Measurements from ENCODE around the gene ADORA2A. TPM values are rescaled to one million over a fixed set of nuclear protein-coding genes. Genes with fewer than 3 reads are reported as not detected.

ADORA2A gene
- total and polyA plus RNA-seq, 2 of the 13 experiments (the other 11 are each of a cell fraction or from before 2014, with no cell fraction given): 3.3 to 5.0 TPM

DNA sequence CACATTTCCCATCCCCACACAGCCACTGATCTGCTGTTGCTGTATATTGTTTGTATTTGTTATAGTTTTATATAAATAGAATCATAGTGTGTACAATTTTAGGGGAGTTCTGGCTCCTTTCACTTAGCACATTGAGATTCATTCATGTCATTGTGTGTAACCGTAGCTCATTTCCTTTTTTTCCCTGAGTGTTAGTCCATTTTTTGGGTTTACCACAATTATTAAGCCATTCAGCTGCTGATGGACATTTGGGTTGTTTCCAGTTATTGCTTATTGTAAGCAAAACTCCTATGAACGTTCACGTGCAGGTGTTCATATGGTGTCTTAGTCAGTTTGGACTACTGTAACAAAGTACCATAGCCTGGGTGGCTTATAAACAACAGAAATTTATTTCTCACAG is 33.6 kb upstream of the ADORA2A start:
- Histone ChIP-seq H3K27ac (ENCODE audit: extremely low read length, insufficient read depth, low read length) (no peak overlapping the region), H3K79me2 (ENCODE audit: insufficient read depth, low read length) (no peaks in the 10 kb centered on the region), H3K36me3 (replicated peaks in 1 of 2; ENCODE audit: control insufficient read depth in 1 of 2, insufficient read depth in 2 of 2, low read length in 2 of 2) (peaks cover 11 to 34% of the 10 kb centered on the region in 2 experiments), H3K4me3 (replicated peaks in 1 of 3; ENCODE audit: insufficient read depth in 1 of 3, low read depth in 2 of 3, low read length in 3 of 3) (no peak overlapping the region), H3K4me2 (ENCODE audit: low read depth, low read length) (no peak overlapping the region), H2AFZ (ENCODE audit: low read length) (no peak overlapping the region), H3K4me1 (ENCODE audit: insufficient read depth, low read length) (peaks cover 6% of the 10 kb centered on the region; the same call in 1 of the 2 replicates), H3K9ac (ENCODE audit: insufficient read depth, low read depth, low read length) (no peak overlapping the region), H4K20me1 (ENCODE audit: insufficient read depth, low read length) (no peaks in the 10 kb centered on the region), H3K27me3 (ENCODE audit: control insufficient read depth in 1 of 2, insufficient read depth in 2 of 2, low read length in 2 of 2) (no peaks in the 10 kb centered on the region), H3K9me3 (ENCODE audit: low read length) (no peaks in the 10 kb centered on the region)
- ATAC-seq (no peak), FAIRE-seq (no peak), DNase-seq (ENCODE audit: low spot score) (no peak)
- 98% methylated on average over 3 of the region's 3 CpGs for WGBS (ENCODE audit: low lambda C conversion rate)
- intact Hi-C loops (cut with micrococcal nuclease; ENCODE audit: unreplicated experiment) (no loop called here), in situ Hi-C loops (cut with HindIII; ENCODE audit: extremely low pct_ligation_motif_present, low pct_unique_long_range_greater_than_20kb) (no loop called here)
- no TSS peak for BruUV-seq (replicated peaks)
- ChIA-PET POLR2A (no interaction called here), CTCF (ENCODE audit: low intra/inter-chr PET ratio, low total read pairs) (no interaction called here)
- no peak for TF ChIP-seq MYNN (CRISPR knock-in tag; IDR thresholded peaks at IDR 0.05; ENCODE audit: low read depth)
- no peak for TF ChIP-seq PHF21A (CRISPR knock-in tag; IDR thresholded peaks at IDR 0.05)
- TF ChIP-seq, protein P1, sequence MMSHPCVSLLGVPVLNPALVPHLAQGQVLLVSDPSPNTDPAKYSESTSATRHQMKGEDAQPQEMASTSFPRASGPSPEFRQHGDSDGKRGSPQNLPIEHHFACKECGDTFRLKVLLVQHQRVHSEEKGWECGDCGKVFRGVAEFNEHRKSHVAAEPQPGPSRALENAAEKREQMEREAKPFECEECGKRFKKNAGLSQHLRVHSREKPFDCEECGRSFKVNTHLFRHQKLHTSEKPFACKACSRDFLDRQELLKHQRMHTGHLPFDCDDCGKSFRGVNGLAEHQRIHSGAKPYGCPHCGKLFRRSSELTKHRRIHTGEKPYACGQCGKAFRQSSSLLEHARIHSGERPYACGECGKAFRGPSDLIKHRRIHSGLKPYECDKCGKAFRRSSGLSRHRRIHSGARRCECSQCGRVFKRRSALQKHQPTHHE (CRISPR knock-in tag; IDR thresholded peaks at IDR 0.05; ENCODE audit: borderline replicate concordance): no peak
- no peak for TF ChIP-seq KLF11 (CRISPR knock-in tag; IDR thresholded peaks at IDR 0.05)
- TF ChIP-seq, protein P2, sequence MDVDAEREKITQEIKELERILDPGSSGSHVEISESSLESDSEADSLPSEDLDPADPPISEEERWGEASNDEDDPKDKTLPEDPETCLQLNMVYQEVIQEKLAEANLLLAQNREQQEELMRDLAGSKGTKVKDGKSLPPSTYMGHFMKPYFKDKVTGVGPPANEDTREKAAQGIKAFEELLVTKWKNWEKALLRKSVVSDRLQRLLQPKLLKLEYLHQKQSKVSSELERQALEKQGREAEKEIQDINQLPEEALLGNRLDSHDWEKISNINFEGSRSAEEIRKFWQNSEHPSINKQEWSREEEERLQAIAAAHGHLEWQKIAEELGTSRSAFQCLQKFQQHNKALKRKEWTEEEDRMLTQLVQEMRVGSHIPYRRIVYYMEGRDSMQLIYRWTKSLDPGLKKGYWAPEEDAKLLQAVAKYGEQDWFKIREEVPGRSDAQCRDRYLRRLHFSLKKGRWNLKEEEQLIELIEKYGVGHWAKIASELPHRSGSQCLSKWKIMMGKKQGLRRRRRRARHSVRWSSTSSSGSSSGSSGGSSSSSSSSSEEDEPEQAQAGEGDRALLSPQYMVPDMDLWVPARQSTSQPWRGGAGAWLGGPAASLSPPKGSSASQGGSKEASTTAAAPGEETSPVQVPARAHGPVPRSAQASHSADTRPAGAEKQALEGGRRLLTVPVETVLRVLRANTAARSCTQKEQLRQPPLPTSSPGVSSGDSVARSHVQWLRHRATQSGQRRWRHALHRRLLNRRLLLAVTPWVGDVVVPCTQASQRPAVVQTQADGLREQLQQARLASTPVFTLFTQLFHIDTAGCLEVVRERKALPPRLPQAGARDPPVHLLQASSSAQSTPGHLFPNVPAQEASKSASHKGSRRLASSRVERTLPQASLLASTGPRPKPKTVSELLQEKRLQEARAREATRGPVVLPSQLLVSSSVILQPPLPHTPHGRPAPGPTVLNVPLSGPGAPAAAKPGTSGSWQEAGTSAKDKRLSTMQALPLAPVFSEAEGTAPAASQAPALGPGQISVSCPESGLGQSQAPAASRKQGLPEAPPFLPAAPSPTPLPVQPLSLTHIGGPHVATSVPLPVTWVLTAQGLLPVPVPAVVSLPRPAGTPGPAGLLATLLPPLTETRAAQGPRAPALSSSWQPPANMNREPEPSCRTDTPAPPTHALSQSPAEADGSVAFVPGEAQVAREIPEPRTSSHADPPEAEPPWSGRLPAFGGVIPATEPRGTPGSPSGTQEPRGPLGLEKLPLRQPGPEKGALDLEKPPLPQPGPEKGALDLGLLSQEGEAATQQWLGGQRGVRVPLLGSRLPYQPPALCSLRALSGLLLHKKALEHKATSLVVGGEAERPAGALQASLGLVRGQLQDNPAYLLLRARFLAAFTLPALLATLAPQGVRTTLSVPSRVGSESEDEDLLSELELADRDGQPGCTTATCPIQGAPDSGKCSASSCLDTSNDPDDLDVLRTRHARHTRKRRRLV (CRISPR knock-in tag; IDR thresholded peaks at IDR 0.05): no peak
- TF ChIP-seq ZNF572 (CRISPR knock-in tag; IDR thresholded peaks at IDR 0.05): no peak

Data from HepG2 (cell line).